GM06990 (cell line): ENCODE measurements around the gene RALY.

ENCODE experiments used
- DNase-seq: peaks from one replicate; pipeline ENCODE4 v3.0.0-alpha.2; 2011; ENCODE audit not compliant: insufficient read length; ENCODE audit errors: extremely low read depth
- H3K27me3 ChIP-seq: replicated peaks from 2 replicates; pipeline ENCODE4 v1.6.0; 2011; ENCODE audit warnings: low read length; ENCODE audit not compliant: control insufficient read depth, insufficient read depth
- H3K36me3 ChIP-seq: 2 replicates; pipeline ENCODE4 v1.5.1; 2011; ENCODE audit warnings: low read length; ENCODE audit not compliant: control insufficient read depth, insufficient read depth
- H3K4me3 ChIP-seq: replicated peaks from 2 replicates; pipeline ENCODE4 v1.5.1; 2011; ENCODE audit warnings: low read depth, mild to moderate bottlenecking, control low read depth, low read length
- TF ChIP-seq, protein P1 (sequence below): IDR thresholded peaks from 2 replicates; pipeline ENCODE4 v1.5.1; 2011; ENCODE audit warnings: low read length, control low read depth, mild to moderate bottlenecking, inconsistent platforms; ENCODE audit not compliant: insufficient read depth, poor library complexity, severe bottlenecking

RALY gene

GRCh38 chr20:34037767-34038166, 44.1 kb downstream of the RALY start:
- DNase-seq: no peak
- Histone ChIP-seq H3K36me3 (peaks cover 4% of the 10 kb centered on the region), H3K4me3 (no peak overlapping the region), H3K27me3 (no peaks in the 10 kb centered on the region)
- TF ChIP-seq, protein P1, sequence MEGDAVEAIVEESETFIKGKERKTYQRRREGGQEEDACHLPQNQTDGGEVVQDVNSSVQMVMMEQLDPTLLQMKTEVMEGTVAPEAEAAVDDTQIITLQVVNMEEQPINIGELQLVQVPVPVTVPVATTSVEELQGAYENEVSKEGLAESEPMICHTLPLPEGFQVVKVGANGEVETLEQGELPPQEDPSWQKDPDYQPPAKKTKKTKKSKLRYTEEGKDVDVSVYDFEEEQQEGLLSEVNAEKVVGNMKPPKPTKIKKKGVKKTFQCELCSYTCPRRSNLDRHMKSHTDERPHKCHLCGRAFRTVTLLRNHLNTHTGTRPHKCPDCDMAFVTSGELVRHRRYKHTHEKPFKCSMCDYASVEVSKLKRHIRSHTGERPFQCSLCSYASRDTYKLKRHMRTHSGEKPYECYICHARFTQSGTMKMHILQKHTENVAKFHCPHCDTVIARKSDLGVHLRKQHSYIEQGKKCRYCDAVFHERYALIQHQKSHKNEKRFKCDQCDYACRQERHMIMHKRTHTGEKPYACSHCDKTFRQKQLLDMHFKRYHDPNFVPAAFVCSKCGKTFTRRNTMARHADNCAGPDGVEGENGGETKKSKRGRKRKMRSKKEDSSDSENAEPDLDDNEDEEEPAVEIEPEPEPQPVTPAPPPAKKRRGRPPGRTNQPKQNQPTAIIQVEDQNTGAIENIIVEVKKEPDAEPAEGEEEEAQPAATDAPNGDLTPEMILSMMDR: no peak

- no peak for DNase-seq
These were observed 46.7 kb downstream of the RALY start for GRCh38 chr20:34040300-34040995.

DNA sequence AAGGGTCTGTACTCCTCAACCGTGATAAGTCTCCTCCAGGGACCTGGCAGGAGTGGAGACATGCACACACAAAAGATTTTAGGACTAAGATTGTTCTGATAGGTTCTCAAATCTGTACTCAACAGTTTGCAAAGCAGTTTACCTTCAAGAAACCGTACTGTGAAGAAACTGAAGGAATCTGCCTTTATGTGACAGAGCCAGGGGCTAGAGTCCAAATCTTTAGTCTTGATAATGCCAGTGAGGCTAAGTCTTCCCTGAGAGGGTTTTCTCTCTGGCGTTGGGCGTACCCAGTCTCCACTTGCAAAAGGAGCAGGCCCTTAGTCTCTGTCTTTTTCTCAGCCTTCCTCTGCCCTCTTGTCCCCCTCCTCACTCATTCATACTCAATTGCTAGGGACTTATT, 47.5 kb downstream of the RALY start:
- Histone ChIP-seq H3K27me3 (no peaks in the 10 kb centered on the region), H3K36me3 (no peaks in the 10 kb centered on the region; the same call in none of the 2 replicates), H3K4me3 (no peak overlapping the region)
- no peak for DNase-seq
- TF ChIP-seq, protein P1: no peak

More at GRCh38 chr20:34040300-34040995, 46.7 kb downstream of the RALY start:
- Histone ChIP-seq H3K36me3 (no peaks in the 10 kb centered on the region; the same call in none of the 2 replicates), H3K4me3 (no peak overlapping the region), H3K27me3 (no peaks in the 10 kb centered on the region)
- TF ChIP-seq, protein P1: no peak

GRCh38 chr20:34042262-34042661, 48.6 kb downstream of the RALY start:
- no peak for DNase-seq
- no peak overlapping the region for H3K4me3 ChIP-seq
- no peaks in the 10 kb centered on the region; the same call in none of the 2 replicates for H3K36me3 ChIP-seq
- H3K27me3 ChIP-seq: no peaks in the 10 kb centered on the region
- TF ChIP-seq, protein P1: no peak

- Histone ChIP-seq H3K4me3 (no peak overlapping the region), H3K27me3 (no peaks in the 10 kb centered on the region), H3K36me3 (peaks cover 3% of the 10 kb centered on the region)
- TF ChIP-seq, protein P1: no peak
- no peak for DNase-seq
These were observed 49.3 kb downstream of the RALY start for GRCh38 chr20:34043025-34043424.
